HG02981 (cell line): ENCODE results near the gene STN1.

Source experiments
- ATAC-seq: cut with Tn5 transposase; IDR thresholded peaks from one replicate; pipeline ENCODE4 v1.9.1; 2021; ENCODE audit warnings: mild to moderate bottlenecking, moderate library complexity; ENCODE audit not compliant: unreplicated experiment

The STN1 gene, protein sequence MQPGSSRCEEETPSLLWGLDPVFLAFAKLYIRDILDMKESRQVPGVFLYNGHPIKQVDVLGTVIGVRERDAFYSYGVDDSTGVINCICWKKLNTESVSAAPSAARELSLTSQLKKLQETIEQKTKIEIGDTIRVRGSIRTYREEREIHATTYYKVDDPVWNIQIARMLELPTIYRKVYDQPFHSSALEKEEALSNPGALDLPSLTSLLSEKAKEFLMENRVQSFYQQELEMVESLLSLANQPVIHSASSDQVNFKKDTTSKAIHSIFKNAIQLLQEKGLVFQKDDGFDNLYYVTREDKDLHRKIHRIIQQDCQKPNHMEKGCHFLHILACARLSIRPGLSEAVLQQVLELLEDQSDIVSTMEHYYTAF

DNA sequence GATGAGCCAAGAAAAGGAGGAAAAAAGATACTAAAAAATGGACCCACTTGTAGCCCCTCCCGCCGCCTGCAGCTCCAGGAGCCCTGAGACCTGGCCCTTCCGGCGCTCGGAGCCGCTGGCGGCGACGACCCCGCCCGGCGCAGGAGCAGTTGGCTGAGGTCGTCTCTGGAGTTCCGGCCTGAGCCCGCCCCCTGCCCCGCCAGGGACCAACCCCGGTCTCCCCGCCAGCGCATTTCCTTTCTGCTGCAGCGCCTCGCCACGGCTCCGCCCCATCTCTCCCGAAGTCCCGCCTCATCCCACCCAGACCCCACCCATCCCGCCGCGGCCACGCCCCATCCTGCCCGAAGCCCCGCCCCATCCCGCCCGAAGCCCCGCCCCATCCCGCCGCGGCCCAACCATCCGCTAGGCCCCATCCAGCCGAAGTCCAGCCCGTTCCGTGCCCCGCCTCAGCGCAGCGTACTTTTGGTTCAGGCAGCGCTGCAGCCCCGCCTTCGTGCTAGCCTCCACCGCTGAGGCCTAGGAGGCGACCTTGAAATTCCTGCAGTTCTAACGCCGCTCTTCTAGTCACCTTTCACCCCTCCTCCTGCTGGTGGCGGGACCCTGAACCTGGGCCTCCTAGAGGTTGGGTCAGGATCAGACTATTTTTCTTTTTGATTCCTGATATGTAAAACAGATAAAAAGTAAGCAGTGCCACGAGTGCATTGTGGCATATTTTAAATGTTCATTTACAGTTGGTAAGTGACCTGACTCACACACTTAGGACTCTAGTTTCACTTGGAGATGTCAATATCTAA is at the start of gene STN1:
Gene STN1, minus strand, starts transcription at position 132 of the 794 bp plus-strand sequence. CDS start 590 bp downstream, outside the sequence.
- ATAC-seq: peak; percentile 90

DNA sequence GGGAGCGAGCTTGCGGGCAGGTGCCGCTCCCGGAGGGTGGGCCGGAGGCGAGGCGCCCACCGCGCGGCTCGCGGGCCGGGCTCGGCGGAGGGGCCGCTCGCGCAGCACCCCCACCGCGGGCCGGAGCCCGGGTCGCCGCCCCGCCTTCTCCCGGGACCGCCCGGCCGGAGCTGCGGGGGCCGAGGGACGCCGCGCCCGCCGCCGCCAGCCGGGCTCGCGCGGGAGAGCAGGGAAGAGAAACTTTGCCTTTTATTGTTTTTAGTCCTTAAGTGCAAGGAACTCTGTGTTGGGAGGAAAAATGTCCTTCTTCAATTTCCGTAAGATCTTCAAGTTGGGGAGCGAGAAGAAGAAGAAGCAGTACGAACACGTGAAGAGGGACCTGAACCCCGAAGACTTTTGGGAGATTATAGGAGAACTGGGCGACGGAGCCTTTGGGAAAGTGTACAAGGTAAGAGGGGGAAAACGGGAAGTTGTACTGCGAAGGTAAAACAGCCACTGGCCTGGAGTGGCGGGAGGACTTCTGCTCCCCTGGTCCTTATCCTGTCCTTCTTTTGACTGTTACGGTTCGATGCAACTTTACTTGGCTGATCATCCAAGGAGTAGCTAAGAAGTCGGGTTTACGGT is 49.6 kb upstream of the STN1 start:
- ATAC-seq: peak; percentile 46

DNA sequence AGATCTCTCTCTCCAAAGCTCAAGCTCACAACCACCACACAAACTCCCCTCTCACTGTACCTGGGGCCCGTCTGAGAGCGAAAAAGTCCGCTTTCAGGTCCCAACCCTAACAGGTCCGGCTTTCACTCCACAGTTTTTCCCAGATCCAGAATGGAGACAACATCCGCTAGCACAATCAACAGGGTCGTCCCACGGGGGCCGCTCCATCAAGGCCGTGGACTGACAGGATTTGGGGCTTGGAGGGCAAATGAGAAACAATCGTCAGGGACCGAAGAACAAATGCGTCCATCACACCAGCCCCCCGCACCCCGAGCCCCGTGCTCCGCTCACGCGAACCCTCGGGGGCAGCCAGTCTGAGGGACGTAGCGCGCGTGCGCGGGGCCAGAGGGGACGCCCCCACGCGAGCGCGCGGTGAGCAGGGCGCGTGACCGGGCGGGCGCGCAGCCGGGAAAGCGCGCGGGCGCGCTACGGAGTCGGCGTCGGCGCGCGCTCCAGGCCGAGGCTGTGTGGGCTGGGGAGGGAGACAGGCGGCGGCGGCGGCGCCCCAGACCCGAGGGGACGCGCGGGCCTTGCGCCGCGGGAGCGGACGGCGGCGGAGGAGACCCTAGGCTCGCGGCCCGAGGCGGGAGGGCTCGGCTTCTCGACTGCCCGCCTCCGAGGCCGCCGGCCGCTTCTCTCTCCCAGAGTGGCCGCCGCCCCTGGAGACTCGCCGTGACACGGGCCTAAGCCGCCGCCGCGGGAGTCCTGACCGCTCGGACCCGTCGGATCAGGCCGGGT is 48.9 kb upstream of the STN1 start, which contains the start of gene SLK:
Gene SLK, plus strand, starts transcription at position 470 of the 777 bp plus-strand sequence. CDS start 606 bp downstream, outside the sequence.
- ATAC-seq: peak; percentile 72

DNA sequence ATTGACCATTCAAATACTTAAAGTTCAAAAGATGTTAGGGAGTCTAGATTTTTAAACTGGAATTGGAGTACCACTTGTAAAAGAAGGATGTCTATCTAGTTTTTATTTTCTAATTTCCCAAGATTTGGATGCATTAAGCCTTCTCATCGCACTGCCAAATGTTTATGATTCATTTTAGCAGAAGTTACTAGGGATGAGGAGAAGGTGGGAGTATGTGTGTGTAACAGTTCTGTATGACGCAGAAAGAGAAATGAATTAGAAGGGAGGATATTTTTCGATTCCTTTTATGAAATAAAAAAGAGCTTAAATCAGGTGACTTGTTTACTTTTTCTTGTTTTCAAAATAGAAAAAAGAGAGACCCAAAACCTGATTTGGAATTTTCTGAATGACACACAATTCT is 42.1 kb upstream of the STN1 start:
- ATAC-seq: no peak

DNA sequence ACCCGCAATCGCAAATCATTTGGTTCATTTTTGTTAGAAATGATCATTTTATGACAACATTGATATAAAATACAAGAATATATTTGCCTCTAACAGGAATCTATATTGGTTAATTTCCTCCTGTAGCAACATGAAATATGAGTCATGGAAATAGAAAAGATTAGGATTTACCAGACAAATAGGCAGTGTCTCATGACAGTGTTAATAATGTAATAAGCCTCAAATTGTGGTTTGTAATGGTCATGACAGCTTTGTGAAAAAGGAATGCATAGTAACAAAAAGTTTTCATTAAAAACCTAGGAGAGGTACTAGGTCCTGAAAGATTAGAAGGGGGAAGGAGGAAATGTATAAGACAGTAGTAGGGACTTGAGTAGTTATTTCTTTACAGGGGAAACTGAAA is 41.0 kb upstream of the STN1 start:
- ATAC-seq: no peak

DNA sequence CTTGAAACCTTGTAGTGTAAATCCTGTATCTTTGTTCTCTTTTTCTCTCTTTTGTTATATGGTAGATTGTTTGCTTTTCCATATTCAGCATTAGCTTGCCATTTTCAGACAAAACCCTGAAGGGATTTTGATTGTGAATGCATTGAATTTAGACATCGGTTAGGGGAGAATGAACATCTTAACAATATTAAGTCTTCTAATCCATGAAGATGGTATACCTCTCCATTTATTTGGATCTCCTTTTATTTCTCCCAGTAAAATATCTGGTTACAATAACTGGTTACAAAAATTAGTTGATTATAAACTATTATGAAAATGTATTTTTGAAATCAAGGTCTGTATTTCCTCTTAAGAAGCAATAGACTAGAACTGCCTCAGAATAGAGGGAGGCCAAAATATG is 36.6 kb upstream of the STN1 start:
- no peak for ATAC-seq

DNA sequence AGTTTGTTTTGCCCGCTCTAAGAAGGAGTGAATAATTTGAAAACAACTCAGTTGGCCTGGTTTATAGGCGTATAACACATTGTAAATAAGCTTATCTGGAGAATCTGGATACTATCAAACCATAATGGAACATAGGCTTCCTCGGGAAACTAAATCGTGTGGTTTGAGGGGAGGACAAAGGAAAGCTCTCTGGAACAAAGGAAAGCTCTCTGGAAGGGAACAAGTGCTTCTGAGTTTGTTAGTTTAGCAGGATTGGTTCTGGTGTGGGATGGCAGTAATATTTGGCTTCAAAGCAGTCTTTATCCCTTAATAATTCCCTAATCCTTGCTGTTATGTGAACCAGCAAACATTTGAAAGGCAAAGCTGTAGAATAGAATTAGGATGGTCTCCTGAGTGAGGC is 34.0 kb upstream of the STN1 start:
- ATAC-seq: no peak

DNA sequence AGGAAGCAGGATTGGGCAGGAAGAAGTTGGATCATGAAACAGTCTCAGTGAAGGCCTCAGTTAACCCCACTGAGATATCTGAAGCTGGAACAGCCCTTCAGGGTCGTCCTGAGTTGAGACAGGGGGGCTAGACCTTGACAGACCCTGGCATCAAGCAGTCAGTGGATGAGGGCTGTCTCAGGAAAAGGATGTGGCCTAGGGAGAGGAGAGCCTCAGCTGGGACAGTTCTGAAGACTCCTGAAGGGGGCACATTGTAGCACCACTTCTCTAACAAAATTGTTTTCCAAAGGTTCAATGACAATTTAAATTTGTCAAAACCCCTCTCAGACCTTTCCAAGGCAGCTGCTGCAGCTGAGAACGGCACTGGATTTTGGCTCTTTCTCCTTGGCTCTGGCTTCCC is 33.2 kb upstream of the STN1 start:
- no peak for ATAC-seq

DNA sequence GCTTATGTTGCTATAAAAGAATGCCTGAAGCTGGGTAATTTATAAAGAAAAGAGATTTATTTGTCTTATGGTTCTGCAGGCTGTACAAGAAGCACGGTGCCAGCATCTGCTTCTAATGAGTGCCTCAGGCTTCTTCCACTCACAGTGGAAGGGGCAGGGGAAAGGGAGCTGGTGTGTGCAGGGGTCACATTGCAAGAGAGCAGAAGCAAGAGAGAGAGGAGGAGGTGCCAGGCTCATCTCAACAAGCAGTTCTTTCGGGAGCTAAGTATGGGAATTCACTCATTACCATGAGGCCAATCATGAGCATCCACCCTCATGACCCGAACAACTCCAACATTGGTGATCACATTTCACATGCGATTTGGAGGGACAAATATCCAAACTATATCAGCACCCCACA is 31.7 kb upstream of the STN1 start:
- no peak for ATAC-seq

DNA sequence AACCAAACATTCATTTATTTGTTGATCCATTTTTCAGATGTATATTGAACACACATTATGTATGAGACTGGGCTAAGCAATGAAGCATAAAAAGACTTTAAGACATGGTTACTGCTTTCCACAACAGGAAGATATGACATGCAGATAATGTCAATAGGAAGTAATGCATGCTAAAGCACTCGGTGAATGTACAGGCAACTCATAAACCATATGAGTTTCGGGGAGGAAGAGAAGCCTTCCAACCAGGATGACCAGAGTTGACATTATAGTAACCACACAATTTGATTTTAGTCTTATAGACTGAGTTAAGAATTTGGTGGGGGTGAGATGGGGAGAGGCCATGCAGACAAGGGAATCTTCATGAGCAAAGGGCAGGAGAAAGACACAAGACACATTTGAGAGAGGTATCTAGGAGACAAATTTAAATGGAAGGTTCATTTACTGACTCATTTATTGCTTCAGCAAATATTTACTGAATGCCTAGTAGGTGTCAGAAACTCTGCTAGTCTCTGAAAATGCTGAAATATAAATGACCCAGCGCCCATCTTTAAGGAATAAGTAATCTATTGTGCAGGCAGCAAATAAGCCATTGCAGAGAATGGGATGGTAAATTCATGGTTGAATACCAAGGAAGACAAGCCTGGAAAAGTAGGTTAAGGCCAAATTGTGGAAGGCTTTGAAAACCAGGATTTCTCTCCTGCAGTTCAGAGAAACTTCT is 30.0 kb upstream of the STN1 start:
- ATAC-seq: no peak

DNA sequence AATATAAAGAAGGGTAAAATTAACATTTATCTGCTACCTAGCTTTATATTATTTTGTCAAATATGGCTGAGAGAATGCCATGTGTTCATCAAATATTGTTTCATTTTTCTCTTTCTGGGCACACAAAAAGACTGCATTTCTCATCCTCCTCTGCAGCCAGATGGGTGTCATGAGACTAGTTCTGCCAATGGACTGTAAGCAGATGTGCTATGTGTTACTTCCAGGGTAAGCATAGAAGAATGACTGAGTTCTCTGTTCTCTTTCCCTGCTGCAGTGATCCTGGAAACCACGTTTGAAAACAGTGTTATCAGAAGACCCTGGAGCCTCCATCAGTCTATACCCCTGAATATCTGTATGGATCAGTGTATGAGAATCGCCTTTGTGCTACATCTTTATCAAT is 24.9 kb upstream of the STN1 start:
- no peak for ATAC-seq

DNA sequence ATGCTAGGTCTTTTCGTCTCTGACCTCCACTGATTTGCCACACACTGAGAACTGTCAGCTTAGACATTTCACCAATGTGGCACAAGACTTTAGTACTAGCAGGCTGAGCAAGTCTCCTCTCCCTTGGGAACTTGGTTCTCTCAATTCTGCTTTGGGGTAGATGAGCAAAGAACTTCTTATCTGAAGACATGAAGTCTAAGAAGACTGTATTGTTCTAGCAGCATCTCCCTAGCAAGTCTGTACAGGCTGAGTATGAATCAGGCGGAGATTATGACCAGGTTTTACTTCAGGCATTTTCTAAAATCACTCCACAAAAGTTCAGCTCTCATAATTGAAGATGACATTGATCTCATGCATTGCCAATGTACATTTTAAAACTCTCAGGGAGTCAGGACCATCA is 23.8 kb upstream of the STN1 start:
- ATAC-seq: no peak

DNA sequence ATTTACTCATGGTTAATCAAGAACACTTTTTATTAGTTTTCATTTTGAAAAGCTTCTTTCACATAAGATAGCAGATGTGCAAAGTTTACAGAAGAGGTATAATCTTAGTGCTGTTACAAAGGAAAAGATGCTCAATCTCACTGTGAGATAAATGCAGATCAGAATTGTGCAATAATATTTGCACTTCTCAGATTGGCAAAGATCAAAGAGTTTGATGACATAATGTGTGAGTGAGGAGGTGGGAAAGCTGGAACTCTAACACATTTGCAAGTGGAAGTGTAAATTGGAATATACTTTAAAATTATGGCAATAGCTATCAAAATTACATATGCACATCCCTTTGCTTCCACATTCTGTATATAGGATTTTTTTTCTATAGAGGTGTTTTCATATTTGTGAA is 21.5 kb upstream of the STN1 start:
- no peak for ATAC-seq

DNA sequence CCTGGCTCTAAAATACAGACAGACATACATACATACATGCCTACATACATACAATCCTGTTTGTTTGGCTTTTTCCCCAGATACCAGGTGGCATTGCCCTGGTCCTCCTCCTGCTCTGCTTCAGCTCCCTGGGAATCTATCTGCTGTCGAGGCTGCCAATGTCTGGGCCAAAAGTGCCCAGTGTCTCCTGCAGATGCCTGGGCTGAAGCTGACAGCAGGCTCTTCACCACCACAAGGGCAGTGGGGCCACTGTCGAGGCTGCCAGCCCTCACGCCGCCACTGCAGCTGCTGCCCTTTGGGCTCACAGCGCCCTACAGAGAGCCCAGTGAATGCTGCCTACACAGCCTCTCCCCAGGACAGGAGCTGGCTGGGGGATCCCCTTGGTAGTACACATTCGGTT is 18.0 kb upstream of the STN1 start:
- ATAC-seq: no peak

DNA sequence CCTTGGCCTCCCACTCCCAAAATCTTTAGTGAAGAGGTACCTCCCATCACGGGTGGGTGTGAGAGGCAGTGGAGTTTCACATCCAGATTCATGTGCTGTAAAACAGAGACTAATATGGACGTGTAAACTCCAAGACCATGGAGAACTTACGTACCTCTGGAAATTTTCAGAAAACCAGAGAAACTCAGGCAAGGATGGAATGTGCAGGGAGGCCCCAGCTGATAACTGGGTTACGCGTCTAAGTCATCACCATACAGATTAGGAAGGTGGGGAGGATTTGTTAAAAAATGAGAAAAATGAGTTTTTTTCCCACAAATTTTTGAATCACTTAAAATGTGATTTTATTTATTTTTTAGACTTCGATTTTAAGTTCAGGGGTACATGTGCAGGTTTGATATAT is 16.3 kb upstream of the STN1 start:
- no peak for ATAC-seq

DNA sequence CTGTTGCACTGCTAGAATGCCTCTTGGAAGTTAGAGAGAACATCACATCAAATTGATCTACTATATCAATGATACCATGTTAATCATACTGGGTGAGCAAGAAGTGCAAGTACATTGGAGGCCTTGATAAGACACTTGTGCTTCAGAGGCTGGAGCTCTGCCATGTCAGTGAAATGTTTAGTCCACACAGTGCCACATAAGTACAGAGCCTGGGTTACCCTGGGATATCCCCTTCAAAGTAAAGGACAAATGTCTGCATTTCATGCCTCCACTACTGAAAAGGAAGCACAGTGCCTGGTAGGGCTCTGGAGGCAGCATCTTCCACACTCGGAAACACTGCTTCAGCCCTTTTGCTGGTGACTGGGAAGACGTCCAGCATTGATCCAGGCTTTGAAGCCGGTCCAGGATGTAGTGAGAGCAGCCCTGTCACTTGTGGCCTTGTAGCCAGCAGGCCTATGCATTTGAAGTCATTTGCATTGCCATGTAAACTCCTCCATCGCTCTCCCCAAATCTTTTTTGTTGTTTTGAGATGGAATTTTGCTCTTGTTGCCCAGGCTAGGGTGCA is 15.7 kb upstream of the STN1 start:
- ATAC-seq: no peak

DNA sequence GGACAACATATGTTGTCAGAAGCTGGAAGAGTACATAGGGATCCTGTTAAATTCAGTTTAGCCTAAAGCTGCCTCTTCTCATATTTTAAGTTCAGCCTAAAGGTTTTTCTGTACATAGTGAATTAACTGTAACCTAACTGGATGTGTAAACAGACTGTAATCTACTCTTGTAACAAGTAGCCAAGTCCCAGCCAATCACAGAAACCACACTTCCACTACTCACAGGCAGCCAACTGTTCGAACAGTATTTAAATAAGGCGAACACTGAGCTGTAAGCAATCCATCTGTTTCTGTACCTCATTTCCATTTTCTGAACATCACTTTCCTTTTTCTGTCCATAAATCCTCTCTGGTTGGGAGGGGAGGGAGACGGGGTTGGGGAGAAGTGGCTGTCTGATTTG is 15.0 kb upstream of the STN1 start:
- ATAC-seq: no peak

DNA sequence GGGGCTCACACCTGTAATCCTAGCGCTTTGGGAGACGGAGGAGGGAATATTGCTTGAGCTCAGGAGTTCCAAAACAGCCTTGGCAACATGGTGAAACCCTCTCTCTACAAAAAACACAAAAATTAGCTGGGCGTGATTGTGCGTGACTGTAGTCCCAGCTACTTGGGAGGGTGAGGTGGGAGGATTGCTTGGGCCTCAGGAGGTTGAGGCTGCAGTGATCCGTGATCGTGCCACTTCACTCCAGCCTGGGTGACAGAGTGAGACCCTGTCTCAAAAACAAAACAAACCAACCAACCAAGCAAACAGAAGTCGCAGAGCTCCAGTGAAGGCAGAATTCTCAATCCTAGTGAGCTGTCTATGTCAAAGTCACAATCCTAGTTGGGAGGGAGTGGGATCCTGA is 14.3 kb upstream of the STN1 start:
- no peak for ATAC-seq

DNA sequence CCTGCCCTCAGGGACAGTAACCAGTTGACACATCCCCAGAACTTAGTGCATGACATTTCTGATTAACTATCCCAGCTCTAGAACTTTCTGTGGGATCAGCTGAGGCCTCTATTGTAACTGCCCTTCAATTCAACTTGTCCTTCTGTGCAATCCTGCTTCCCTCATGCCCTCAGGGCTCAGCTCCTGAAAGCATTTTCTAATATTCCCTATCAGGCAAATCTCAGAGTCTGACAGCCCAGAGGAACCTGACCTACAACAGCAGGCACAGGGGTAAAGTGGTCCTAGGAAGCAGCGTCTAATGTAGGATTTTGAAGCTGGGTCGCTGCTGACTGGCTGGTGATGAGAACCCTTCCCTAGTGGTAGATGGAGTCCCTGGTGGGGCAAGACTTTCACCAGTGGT is 13.6 kb upstream of the STN1 start:
- no peak for ATAC-seq

DNA sequence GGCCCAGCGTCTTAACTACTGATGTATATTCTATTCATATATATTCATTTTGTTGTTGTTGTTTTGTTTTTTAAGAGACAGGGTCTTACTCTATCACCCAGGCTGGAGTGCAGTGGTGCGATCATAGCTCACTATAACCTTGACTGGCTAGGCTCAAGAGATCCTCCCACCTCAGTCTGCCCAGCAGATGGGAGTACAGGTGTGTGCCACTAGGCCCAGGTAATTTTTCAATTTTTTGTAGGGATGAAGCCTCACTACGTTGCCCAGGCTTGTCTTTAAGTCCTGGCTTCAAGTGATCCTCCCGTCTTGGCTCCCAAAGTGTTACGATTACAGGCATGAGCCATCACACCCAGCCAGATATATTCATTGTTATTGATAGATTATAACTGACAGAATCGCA is 12.9 kb upstream of the STN1 start:
- no peak for ATAC-seq
